Esophagus muscularis mucosa (tissue), 4 donors: ENCODE results near the gene PDE4D. TPM values are rescaled to one million over a fixed set of nuclear protein-coding genes. Genes with fewer than 3 reads are reported as not detected.

ENCODE experiments used
- DNase-seq: peaks from one replicate; pipeline ENCODE4 v3.0.0-alpha.2; 2017; ENCODE audit errors: extremely low spot score
- H3K27ac ChIP-seq, 4 donors: fragments of 200-600 bp; sonication (generic); replicated peaks in 1 of 4; 1 replicate in 3 of 4; 2 replicates in 1 of 4; pipeline ENCODE4 v1.5.1; 2016 to 2019; ENCODE audit warnings: mild to moderate bottlenecking in 1 of 4
- H3K27me3 ChIP-seq, 4 donors: fragments of 200-600 bp; sonication (generic); one replicate each; pipeline versions ENCODE4 v1.5.1 to v1.6.0; 2016 to 2019
- H3K36me3 ChIP-seq, 4 donors: fragments of 200-600 bp; sonication (generic); one replicate each; pipeline ENCODE4 v1.5.1; 2016 to 2019
- H3K4me1 ChIP-seq, 4 donors: fragments of 200-600 bp; sonication (generic); one replicate each; pipeline ENCODE4 v1.5.1; 2016 to 2019
- H3K4me3 ChIP-seq, 4 donors: fragments of 200-600 bp; sonication (generic); 1 replicate in 2 of 4; 2 replicates in 2 of 4; pipeline ENCODE4 v1.5.1; 2016 to 2019; ENCODE audit warnings: mild to moderate bottlenecking in 4 of 4, moderate library complexity in 1 of 4
- H3K9me3 ChIP-seq, 4 donors: fragments of 200-600 bp; sonication (generic); 1 replicate in 3 of 4; 2 replicates in 1 of 4; pipeline ENCODE4 v1.5.1; 2016 to 2019
- CTCF ChIP-seq, 3 experiments: fragments of 200-600 bp in 2 of 3; fragments of 450-650 bp in 1 of 3; sonication (generic) in 2 of 3; IDR thresholded peaks; one replicate each; pipeline ENCODE4 v1.5.1; 2017 to 2019; ENCODE audit warnings: antibody characterized with exemption in 3 of 3, mild to moderate bottlenecking in 2 of 3, moderate library complexity in 1 of 3
- EP300 ChIP-seq: sonication (generic); formaldehyde crosslinking; IDR thresholded peaks from one replicate; pipeline ENCODE4 v1.6.1; 2017; ENCODE audit warnings: antibody characterized with exemption
- POLR2A ChIP-seq: fragments of 450-650 bp; IDR thresholded peaks from one replicate; pipeline ENCODE4 v1.6.1; 2017; ENCODE audit warnings: antibody characterized with exemption, moderate library complexity, mild to moderate bottlenecking, low read depth
- POLR2AphosphoS5 ChIP-seq, 2 donors: sonication (generic); formaldehyde crosslinking; IDR thresholded peaks; one replicate each; pipeline ENCODE4 v1.6.1; 2017; ENCODE audit warnings: antibody characterized with exemption in 2 of 2
- WGBS: methylation state at CpG from one replicate; pipeline ENCODE4 v1.1.5; 2018; 5-methylcytosine and 5-hydroxymethylcytosine counted together
- intact Hi-C: fragments of 100-400 bp; cut with DNase I; formaldehyde crosslinking; loops from one replicate; pipeline ENCODE4 v1.15.1; 2023
- total RNA-seq, 4 donors: library from RNA; depleted of rRNA; stranded (reverse); fragments of >200 nt; gene quantifications; one replicate each; pipeline versions ENCODE4 v1.1.0 to v1.2.1, GENCODE V29; 2016

The PDE4D gene
- total RNA-seq, 4 donors from 2014 or later, result 39.2 to 87.0 (median 50.2) TPM

DNA sequence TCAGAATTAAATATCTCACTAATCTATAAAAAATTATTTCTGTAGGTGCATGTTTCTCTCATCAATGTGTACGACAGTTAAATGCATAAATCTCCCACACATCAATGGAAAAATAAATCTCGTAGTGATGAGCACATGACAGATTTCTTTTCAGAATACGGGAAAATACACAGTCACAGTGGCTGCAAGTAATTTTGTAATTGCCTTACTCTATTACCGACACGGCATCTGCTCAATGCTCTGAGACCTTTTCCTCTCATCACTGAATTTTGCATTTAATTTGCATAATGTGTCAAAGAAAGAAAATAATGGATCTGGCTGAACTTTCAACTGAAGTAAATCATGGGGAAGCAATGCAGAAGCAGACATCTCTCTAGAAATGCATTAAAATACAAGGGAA is 37.2 kb downstream of the PDE4D start:
- 96% methylated on average over 5 of the region's 5 CpGs for WGBS
- no peaks in the 10 kb centered on the region for H3K9me3 ChIP-seq
- intact Hi-C loops, result no loop called here
- no peaks in the 10 kb centered on the region for H3K4me1 ChIP-seq
- H3K4me3 ChIP-seq, result no peak overlapping the region
- H3K27me3 ChIP-seq, result no peaks in the 10 kb centered on the region
- no peak overlapping the region for H3K27ac ChIP-seq
- no peaks in the 10 kb centered on the region for H3K36me3 ChIP-seq
- DNase-seq, result no peak
- TF ChIP-seq CTCF (IDR thresholded peaks at IDR 0.05) (no peak), POLR2A (no peak), EP300 (no peak), POLR2AphosphoS5 (IDR thresholded peaks at IDR 0.05) (no peak)

GRCh38 chr5:59850766-59851165 is 42.8 kb downstream of the PDE4D start:
- H3K27ac ChIP-seq, result no peak overlapping the region
- intact Hi-C loops, result no loop called here
- H3K4me3 ChIP-seq, result no peak overlapping the region
- WGBS, result 100% methylated on average over 2 of the region's 2 CpGs
- H3K36me3 ChIP-seq, result no peaks in the 10 kb centered on the region
- TF ChIP-seq CTCF (IDR thresholded peaks at IDR 0.05), result no peak
- TF ChIP-seq EP300, result no peak
- no peak for TF ChIP-seq POLR2AphosphoS5 (IDR thresholded peaks at IDR 0.05)
- no peak for TF ChIP-seq POLR2A
- H3K27me3 ChIP-seq, result no peaks in the 10 kb centered on the region
- H3K4me1 ChIP-seq, result no peaks in the 10 kb centered on the region
- no peak for DNase-seq
- H3K9me3 ChIP-seq, result no peaks in the 10 kb centered on the region

- no peak overlapping the region for H3K4me3 ChIP-seq
- H3K27me3 ChIP-seq, result no peaks in the 10 kb centered on the region
- intact Hi-C loops, result no loop called here
- DNase-seq, result no peak
- WGBS, result 85% methylated on average over 2 of the region's 2 CpGs
- H3K27ac ChIP-seq, result no peak overlapping the region
- no peaks in the 10 kb centered on the region for H3K36me3 ChIP-seq
- H3K4me1 ChIP-seq, result no peaks in the 10 kb centered on the region
- H3K9me3 ChIP-seq, result no peaks in the 10 kb centered on the region
- TF ChIP-seq EP300, result no peak
- TF ChIP-seq CTCF (IDR thresholded peaks at IDR 0.05), result no peak
- no peak for TF ChIP-seq POLR2A
- no peak for TF ChIP-seq POLR2AphosphoS5 (IDR thresholded peaks at IDR 0.05)
Observed at GRCh38 chr5:59847586-59847985, 45.9 kb downstream of the PDE4D start.

- Histone ChIP-seq H3K27me3 (no peaks in the 10 kb centered on the region), H3K4me1 (no peaks in the 10 kb centered on the region), H3K9me3 (no peaks in the 10 kb centered on the region), H3K4me3 (no peak overlapping the region), H3K36me3 (no peaks in the 10 kb centered on the region), H3K27ac (no peak overlapping the region)
- intact Hi-C loops, result no loop called here
- 91% methylated on average over 2 of the region's 2 CpGs for WGBS
- DNase-seq, result no peak
- TF ChIP-seq POLR2A (no peak), EP300 (no peak), CTCF (IDR thresholded peaks at IDR 0.05) (no peak), POLR2AphosphoS5 (IDR thresholded peaks at IDR 0.05) (no peak)
Observed at GRCh38 chr5:59845730-59846129, 47.8 kb downstream of the PDE4D start.

DNA sequence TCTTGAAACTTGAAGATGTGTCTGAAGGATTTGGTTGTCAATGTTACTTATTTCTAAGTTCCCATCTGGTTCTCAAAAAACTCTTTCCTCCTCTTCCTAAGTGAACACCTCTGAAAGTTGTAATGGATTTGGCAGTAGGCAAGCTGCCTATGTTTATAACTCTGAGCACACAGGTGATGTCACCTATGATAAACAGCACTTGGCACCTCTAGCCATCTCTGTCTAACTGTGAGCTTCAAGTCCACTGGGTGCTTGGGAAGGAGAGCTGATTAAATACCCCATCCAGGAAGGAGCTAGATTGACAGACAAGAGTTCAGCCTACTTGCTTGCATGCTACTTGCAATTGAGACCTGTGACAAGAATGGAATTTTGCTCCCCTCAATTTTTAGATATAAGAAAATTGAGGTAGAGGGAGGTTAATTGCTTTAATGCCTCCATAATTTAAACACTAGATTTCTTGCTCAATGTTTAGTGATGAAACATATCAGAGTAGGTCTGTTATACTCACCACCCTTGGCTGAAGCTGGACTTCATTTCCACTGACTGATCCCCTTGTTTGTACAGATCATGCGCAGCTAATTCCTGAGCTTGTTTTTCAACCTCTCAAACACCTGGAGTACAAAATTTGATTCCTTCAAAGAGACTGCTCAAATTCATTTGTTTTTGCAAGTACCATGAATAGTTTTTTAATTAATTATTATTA is 49.9 kb downstream of the PDE4D start:
- H3K27me3 ChIP-seq, result no peaks in the 10 kb centered on the region
- H3K27ac ChIP-seq, result no peak overlapping the region
- no peaks in the 10 kb centered on the region for H3K4me1 ChIP-seq
- no peak overlapping the region for H3K4me3 ChIP-seq
- no peak for DNase-seq
- WGBS, result 94% methylated on average over 1 of the region's 1 CpG
- no peak for TF ChIP-seq EP300
- no peak for TF ChIP-seq CTCF (IDR thresholded peaks at IDR 0.05)
- TF ChIP-seq POLR2AphosphoS5 (IDR thresholded peaks at IDR 0.05), result no peak
- TF ChIP-seq POLR2A, result no peak
- no peaks in the 10 kb centered on the region for H3K36me3 ChIP-seq
- intact Hi-C loops, result no loop called here
- no peaks in the 10 kb centered on the region for H3K9me3 ChIP-seq
